NK-92 (cell line): Measurements from ENCODE around the gene CYP1B1.
"Not testable (repeated sequence)": the region's sequence is repeated elsewhere in the genome, so short reads cannot be mapped to it uniquely, and the experiment has no call there.

ENCODE experiments used
- DNase-seq: peaks from one replicate; lab custom pipeline; 2025; ENCODE audit not compliant: unreplicated experiment; lab: John Stamatoyannopoulos, UW

Gene CYP1B1

DNA sequence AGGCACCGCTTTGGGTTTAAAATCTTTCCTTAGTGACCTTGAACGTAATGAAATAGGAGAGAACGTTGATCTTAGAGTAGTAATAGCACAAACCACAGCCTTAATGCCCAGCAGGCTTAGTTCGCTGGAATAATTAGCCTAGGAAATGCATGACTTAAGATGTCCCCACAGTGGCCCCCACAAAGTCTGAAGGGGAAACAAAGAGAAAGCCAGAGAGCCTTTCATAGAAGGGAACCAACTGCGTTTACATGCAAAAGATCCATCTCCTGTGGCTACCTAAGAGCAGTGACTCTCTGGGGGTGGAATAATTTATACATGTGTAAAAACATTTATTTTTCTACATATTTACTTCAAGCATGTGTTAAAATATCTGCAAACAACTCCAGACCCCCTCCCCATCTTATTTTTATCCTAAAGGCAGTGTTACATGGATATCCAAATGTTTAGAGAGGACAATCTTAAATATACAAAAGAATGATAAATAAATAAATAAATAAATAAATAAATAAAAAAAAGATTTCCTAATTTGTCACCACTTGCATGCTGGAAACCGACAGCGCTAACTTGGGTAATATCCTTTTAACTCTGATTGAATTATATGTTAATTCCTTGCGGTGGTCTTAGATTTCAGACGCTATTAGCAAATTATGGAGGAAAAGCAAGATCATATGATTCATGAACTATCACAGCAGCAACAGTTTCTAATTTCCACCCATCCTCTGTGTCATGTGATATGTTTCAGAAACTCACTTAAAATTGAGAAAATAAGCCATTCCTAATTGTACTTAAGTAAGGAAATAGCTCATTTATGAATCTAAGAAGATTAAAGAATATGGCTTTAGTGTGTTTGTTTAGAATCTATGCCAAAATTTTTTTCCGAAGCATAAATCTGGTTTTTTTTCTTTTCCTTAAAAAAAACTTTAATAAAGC lies 23.4 kb upstream of the CYP1B1 start:
- DNase-seq = no peak

DNA sequence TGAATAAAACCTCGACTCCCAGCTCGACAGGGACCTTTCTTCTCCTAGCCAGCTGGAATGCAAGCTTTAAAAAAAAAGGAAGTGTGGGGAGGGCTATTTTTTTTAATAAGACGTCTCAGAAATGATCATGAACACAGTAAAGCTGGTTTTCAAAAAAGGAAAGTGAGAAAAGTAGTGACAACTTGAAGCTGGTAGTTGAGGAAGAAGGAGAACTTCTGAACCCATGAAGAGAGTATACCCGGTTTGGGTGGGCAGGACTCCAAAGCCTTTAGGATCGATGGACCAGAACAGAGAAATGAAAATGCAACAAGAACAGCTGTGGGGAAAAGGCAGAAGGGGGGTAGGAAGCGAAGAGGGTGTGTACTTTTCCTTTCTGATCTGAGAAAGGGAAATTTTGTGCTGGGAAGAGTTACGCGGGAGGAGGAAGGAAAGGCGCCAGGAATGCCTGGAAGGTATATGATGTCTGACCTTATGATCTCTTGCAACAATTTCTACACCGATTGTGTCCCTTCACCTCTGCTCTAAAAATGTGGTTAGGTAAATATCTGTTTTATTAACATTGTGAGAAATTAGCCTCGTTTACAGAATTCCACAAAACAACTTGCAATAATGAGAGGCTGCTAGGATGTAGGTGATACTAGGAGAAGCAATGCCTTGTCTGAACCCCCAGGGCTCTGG lies 22.6 kb upstream of the CYP1B1 start:
- DNase-seq = no peak

DNA sequence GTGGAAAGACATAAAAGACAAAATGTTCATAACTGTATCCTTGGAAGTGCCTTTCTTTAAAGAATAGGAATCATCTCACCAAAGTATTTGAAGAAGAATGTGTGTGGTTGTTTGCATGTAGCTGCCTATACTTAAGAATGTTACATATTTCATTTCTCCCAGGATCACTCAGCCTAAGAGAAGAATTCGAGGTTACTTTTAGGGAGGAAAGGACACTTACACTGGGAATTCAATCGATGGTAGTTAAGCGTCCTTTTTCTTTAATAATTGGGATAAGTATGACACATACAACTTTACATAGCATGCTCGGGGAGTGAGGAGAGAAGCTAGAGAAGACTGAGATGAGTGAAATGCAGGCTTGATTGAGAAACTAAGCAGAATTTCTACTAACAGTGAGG lies 22.0 kb upstream of the CYP1B1 start:
- DNase-seq = no peak

DNA sequence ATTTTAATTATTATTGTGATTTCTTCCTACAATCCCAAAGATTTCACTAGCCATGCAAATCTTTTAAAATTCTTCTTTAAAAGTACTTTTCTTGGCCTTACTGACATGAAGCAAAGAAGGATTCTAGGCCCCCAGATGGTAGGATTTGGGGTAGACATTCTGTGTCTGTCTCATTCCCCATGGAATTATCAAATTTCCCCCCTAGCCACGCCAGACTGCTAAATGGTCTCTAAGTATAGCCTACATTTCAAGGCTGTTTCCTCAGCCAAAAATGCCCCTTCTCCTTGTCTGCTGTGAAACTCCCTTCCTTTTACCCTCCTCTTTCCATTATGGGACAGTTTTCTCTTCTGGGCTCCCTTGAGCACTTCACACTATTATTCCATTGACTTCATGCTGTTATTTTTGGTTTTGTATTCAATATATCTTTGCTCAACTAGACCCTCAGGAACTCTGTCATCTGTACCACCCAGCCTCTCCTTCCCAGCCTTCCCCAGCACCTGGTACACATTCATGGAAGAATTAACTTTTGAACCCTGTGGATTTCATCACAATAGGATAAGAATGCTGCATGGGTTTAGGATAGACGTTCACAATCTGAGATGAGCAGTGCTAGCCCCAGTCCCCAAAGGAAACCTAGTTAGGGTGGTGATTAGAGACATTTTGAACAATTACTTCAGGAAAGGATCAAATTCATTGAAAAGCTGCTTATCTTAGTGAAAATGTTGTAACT lies 21.5 kb upstream of the CYP1B1 start:
- DNase-seq = no peak

DNA sequence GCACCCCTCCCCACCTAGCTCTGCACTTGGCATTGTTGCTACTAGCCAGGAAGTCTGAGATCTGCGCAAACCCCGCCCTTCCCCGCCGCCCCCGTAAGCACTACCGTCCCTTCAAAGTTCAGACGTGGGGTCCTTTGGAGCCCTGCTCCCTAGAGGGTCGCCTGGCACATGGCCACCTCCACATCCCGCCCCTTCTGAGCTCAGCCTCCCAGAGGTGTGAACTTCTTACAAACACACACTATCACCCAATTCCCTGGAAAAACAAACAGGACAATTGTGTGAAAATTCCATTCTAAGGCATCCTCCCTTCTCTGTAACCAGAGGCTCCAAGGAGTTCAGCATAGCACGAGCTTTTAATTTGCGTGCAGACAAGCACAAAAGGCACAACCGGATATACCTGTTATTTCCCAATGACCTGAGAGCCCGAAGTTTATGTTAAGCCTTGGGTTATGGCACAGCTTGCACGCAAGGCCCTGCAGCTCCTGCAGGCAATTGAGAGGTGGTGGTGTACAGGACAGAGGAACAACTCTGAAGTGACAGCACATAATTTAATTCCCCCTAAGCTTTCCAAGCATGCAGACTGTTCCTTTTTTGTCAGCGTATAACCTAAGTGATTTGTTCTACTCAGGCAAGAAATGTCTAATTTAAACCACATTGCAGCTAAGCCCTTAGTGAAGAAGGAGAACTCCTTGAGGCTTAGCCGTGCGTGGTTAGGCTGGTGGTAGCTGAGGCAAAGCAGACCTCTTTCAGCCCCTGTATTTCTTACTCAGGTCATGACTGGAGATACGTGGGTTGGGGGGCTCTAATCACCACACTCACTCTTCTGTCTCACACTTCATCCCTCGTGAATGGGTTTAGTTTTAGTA lies 20.3 kb upstream of the CYP1B1 start:
- no peak for DNase-seq

DNA sequence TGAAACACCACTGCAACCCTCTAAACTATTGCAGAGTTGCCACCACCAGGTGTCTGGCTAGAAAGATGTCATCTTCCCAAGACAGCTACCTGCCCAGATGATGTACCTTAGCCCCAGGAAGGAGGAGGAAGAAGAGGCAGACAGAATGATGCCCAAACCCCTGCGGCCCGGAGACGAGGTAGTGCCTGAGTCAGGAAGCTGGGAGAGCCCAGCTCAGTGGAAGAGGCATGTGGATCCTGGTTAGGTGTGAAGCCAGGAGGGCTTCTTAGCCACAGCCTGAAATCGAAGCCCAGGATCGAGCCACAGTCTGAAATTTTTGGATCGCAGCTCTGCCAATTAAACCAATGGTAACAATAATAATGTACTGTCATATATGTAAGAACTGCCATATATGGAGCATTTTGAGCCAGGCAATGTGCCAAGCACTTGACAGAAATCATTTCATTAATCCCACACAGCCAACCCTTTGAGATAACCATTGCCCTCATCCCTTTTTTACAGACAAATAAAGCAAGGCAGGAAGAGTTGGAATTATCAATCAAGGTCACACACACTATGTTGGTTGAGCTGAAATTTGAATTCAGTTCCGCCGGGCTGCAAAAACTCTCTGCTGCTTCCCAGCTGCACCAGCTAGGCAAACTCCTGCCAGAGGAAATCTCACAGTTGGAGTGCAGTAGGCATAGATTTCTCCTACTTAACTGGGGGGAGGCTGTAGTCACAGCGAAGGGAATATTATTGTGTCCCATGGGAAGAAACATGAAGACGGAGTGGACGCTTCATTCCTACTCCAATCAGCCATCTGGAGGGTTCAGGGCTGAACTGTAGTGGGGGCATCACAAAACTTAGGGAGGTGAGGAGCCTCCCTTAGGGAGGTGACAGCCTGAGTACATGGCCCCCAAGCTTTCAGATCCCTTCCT lies 19.4 kb upstream of the CYP1B1 start:
- DNase-seq = no peak

DNA sequence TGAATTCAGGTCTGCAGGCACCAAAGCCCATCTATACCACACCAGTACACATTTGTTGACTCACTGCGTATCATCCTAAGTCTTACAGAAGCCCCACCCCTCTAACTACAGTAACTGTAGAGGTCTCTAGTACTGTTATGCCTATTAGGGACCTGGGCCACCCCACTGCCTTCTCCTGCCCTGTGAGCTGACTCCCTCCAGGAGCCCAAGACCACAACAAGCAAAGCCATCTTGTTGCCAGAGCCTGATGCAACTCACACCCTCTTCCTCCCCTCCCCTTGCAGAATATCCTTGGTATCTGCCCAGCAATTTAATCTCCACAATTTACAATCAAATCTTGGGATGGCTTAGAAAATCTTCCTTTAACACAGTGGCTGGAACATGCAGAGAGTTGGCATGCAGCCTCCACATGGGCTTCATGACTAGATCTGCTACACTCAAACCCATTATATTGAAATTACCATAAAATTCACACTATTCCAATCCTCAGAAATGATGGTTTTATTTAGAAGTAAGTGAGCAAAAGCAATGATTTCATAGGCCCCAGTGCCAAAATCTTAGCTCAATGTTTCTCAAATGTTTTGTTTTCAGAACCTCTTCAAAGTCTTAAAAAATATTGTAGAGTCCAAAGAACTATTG lies 17.7 kb upstream of the CYP1B1 start:
- DNase-seq = no peak

DNA sequence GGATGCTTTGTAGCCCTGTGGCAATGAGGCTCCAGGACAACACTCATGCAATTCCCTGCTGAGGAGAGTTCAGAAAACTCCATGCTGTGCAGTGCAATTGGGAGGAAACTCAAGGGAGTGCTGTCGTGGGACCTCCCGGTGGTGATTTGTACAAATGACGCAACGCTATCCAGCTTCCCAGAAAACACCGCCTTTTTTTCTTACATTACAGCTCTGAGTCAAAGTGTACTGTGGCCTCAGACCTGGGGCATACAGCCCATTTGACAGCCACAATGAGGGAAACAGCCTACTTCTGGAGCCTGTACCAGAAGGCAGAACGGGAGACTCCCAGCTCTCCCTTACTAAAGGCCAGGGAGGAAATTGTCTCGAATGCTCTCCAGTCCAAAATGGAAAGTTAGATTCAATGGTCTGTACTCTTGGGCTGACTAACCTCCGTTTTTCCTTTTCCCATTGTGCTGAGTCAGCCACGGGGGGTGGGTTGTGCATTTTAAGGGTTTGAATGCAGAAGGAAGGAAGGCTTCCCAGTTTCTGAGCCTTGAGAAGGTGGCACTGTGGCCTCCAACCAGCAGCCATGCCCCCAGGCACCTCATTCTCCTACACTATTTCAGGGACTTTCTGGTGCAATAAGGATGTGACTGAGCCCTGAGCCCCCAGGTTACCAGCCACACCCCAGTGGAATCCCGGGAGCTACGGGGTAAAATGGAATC lies 16.4 kb upstream of the CYP1B1 start:
- no peak for DNase-seq

DNA sequence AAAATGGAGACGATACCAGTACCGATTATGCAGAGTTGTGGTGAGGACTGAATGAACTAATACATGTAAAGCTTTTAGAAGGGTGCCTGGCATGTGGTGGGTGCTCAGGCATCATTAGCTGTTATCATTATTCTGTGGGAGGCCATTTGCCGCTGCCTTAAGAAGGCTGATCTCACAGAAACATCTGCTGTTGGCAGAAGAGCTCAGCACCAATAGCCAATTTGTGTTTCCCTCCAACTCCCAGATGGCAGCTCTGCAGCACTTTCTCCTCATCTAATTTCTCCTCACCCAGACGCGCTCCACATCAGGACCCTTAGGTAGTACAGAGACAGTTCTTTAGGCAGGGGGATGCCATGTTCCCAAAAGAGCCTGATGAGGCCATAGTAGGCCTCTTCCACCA lies 15.8 kb upstream of the CYP1B1 start:
- no peak for DNase-seq

DNA sequence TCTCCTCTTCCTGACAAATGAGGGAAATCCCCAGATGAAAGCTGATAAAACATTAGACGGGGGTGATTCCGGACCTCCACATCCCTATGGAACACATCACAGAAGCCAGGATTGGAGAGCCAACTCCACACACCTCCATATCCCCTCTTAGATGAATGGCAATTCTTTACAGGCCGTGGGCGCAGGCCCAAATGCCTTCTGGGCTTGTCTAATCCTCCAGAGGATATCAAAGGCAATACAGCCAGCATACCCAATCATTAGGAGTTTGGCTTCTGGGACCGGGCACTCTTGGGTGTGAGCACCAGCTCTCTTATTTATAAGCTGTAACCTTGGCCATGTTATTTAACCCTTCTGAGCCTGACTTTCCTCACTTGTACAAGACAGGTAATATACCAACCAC lies 15.0 kb upstream of the CYP1B1 start:
- no peak for DNase-seq

DNA sequence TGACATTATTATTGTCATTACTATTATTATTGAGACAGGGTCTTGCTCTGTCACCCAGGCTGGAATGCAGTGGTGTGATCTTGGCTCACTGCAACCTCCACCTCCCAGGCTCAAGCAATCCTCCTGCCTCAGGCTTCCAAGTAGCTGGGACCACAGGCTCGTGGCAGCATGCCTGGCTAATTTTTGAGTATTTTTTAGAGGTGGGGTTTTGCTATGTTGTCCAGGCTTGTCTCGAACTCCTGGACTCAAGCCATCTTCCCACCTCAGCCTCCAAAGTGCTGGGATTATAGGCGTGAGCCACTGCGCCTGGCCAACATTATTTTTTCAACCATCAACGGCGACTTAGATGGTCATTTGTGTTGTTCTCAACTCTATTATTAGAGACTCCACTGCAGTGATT lies 14.3 kb upstream of the CYP1B1 start:
- DNase-seq = not testable (repeated sequence)

DNA sequence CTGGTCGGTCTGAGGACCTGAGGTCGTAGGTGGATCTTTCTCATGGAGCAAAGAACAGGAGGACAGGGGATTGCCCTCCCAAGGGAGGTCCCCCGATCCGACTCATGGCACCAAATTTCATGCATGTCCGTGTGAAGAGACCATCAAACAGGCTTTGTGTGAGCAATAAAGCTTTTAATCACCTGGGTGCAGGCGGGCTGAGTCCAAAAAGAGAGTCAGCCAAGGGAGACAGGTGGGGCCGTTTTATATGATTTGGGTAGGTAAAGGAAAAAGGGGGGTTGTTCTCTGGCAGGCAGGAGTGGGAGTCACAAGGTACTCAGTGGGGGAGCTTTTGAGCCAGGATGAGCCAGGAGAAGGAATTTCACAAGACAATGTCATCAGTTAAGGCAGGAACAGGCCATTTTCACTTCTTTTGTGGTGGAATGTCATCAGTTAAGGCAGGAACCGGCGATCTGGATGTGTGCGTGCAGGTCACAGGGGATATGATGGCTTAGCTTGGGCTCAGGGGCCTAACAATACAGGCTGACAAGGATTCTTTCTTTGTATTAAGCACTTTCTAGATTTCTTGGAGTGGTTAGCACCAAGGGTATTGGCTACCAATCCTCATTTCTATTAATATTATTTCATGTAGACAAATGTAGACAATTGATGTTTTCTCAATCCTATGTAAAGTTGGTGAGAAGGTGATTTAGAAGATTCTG lies 10.2 kb upstream of the CYP1B1 start:
- DNase-seq = not testable (repeated sequence)

DNA sequence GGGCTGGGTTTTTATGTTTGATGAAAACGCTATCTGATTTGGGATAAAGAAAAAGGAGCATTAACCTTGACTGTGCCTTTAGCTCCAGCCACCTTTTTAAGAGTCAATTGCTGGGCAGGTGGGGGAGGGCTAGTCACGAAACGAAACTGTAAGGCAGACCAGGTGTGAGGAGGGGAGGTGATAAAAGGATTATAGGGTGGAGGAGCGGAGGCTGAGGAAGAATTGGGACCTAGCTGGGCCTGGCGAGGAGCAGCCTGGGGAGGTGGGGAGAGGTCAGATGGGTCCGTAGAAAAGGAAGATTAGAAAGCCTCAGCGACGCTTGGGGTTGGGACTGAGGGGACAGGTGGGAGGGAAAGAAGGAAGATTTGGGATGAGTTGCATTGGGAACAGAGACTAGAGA lies 8.6 kb upstream of the CYP1B1 start:
- not testable (repeated sequence) for DNase-seq

DNA sequence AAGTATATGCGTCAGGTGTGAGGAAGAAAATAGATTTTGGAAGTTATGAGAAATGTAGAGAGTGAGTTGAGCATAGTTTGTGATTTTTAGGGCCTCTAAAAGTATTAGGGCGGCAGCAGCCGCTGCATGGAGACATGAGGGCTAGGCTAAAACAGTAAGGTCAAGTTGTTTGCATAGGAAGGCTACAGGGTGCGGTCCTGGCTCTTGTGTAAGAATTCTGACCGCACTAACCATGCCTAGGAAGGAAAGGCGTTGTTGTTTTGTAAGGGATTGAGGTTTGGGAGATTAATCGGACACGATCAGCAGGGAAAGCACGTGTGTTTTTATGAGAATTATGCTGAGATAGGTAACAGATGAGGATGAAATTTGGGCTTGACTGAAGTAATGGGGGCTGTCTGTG lies 6.8 kb upstream of the CYP1B1 start:
- DNase-seq = not testable (repeated sequence)

DNA sequence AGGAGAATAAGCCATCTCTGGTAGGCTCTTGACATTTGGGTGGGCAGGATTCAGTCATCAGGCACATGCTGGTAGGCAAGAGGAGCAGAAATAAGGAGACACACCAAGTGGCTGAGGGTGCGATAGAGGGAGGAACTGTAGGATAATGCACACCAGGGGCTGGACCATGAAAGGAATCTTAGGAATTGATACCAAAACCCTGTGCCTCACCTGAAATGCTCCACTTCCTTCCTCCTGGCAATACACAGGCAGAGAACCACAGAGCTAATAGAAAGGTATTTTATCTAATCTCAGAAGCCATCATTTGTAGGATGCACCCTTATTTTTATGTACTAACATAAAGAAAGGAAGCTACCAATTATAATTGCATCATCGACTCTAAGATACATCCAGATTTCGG lies 4.4 kb upstream of the CYP1B1 start:
- DNase-seq = no peak

DNA sequence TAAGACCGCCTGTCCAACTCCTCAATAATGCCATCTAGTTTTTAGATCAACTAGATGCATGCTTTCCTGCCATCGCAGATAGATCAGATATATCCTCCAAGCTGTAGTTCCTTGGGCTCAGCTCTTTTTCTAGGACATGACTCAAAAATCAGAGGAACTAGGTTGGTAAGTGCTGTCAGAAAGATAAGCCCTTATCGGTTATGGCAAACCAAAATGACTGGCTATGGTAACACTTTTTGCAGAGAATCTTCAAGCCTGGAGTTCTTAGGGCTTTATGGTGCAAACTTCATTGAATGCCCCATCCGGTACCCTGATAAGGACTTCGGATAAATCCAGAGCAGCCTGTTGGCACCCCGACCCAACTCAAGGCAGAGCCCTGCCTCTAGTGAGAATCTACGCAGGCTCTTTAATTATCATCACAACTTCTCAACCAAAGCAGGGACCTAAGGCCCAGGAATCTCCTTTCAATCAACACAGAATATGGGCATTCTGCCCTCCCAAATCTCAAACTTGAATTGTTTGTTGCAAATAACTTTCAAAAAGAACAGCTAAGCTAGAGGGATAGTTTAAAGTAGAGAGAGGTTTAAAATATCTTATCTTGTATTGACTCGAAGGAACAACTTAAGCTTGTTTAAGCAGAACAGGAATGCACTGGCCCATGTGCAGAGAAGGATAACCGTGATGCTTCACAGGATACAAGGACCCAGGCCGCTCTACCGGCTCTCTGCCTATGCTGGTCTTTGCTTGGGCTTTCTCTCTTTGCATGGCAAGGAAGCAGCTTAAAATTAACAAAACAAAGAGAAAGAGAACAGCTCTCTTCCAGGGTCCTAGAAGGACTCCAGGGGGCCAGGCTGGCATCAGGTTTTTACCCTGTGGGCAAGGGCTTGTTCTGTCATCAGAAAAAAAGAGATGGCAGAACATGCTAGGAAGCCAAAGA lies 3.4 kb upstream of the CYP1B1 start:
- no peak for DNase-seq

DNA sequence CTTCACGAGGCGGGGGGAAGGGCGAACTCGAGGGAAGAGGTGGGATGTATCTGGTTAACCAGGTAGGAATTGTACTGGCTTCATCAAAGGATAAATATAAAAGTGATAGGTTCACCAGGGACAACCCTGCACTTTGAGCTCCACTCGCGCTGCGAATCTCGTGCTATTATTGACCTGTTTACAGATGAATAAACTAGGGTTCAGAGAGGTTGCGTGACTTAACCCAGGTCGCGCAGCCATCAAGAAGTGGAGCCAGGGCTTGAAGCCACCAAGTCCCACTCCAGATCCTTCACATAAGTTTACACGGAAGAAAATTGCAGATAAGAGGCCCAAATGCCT lies 1.4 kb upstream of the CYP1B1 start:
- no peak for DNase-seq
